Measurements from ENCODE around the gene PRICKLE1.

GRCh38 chr12:42510823-42511222 lies 78.7 kb downstream of the PRICKLE1 start:
- TF ChIP-seq CTCF (IDR thresholded peaks at IDR 0.05) (no peak), POLR2A (IDR thresholded peaks at IDR 0.05) (no peak)
